Erythroblast (primary cell): ENCODE measurements around the gene NCKAP1.

ENCODE experiments used
- GATA1 ChIP-seq: IDR thresholded peaks from 2 replicates; pipeline ENCODE4 v1.6.1; 2011; ENCODE audit warnings: low read depth, mild to moderate bottlenecking, control low read depth, low read length, moderate library complexity
- POLR2A ChIP-seq: IDR thresholded peaks from 2 replicates; pipeline ENCODE4 v1.6.1; 2011; ENCODE audit warnings: mild to moderate bottlenecking, low read length

GRCh38 chr2:183034806-183035205, 3.5 kb downstream of the NCKAP1 start:
- TF ChIP-seq POLR2A = no peak
- TF ChIP-seq GATA1 = no peak
